ENCODE measurements around the gene ZNF502. TPM values are rescaled to one million over a fixed set of nuclear protein-coding genes. Genes with fewer than 3 reads are reported as not detected.
"Not testable (repeated sequence)": the region's sequence is repeated elsewhere in the genome, so short reads cannot be mapped to it uniquely, and the experiment has no call there.

The ZNF502 gene
- 1.0 and 2.1 TPM in 2 replicates for total RNA-seq (2014; rRNA removed; shearing (Covaris generic))

- DNase-seq (ENCODE audit: low spot score), result peak; percentile 82
Observed at GRCh38 chr3:44712455-44713075, at the start of gene ZNF502. Gene ZNF502 (plus strand): TSS chr3:44712660. CDS start chr3:44720262, 7,602 bp downstream.

- DNase-seq (ENCODE audit: low spot score), result no peak
Observed at GRCh38 chr3:44665173-44665572, 47.3 kb upstream of the ZNF502 start.

- DNase-seq (ENCODE audit: low spot score), result no peak
Observed at GRCh38 chr3:44666346-44666745, 46.1 kb upstream of the ZNF502 start.

- no peak for DNase-seq (ENCODE audit: low spot score)
Observed at GRCh38 chr3:44669760-44670159, 42.7 kb upstream of the ZNF502 start.

- DNase-seq (ENCODE audit: low spot score), result not testable (repeated sequence)
Observed at GRCh38 chr3:44673466-44673865, 39.0 kb upstream of the ZNF502 start.

GRCh38 chr3:44674211-44674610, 38.2 kb upstream of the ZNF502 start:
- DNase-seq (ENCODE audit: low spot score), result no peak

- DNase-seq (ENCODE audit: low spot score), result no peak
Observed at GRCh38 chr3:44678480-44679116, 33.9 kb upstream of the ZNF502 start.

GRCh38 chr3:44680921-44681455, 31.5 kb upstream of the ZNF502 start:
- no peak for DNase-seq (ENCODE audit: low spot score)

- no peak for DNase-seq (ENCODE audit: low spot score)
Observed at GRCh38 chr3:44682182-44682896, 30.1 kb upstream of the ZNF502 start.

- peak; percentile 58 for DNase-seq (ENCODE audit: low spot score)
Observed at GRCh38 chr3:44685128-44685800, 27.2 kb upstream of the ZNF502 start.

- no peak for DNase-seq (ENCODE audit: low spot score)
Observed at GRCh38 chr3:44687898-44688297, 24.6 kb upstream of the ZNF502 start.

GRCh38 chr3:44721231-44722102, 9.0 kb downstream of the ZNF502 start:
- no peak for DNase-seq (ENCODE audit: low spot score)

- DNase-seq (ENCODE audit: low spot score), result no peak
Observed at GRCh38 chr3:44722103-44722401, 9.6 kb downstream of the ZNF502 start.

GRCh38 chr3:44729384-44729910, 17.0 kb downstream of the ZNF502 start, which contains the start of gene ZNF501:
Gene ZNF501 (plus strand): TSS chr3:44729635. CDS start chr3:44734422, 4,787 bp downstream.
- DNase-seq (ENCODE audit: low spot score), result peak; percentile 78

GRCh38 chr3:44734646-44735168, 22.2 kb downstream of the ZNF502 start:
- DNase-seq (ENCODE audit: low spot score), result no peak

GRCh38 chr3:44761101-44761423, 48.6 kb downstream of the ZNF502 start:
- no peak for DNase-seq (ENCODE audit: low spot score)

- peak; percentile 89 for DNase-seq (ENCODE audit: low spot score)
Observed at GRCh38 chr3:44761424-44762169, 49.1 kb downstream of the ZNF502 start, which contains the start of the genes KIAA1143 and KIF15. Gene KIAA1143 (minus strand): TSS chr3:44761619. CDS start chr3:44761602, 17 bp downstream. Gene KIF15 (plus strand): TSS chr3:44761794. CDS start chr3:44761866, 72 bp downstream.

- DNase-seq (ENCODE audit: low spot score), result no peak
Observed at GRCh38 chr3:44762170-44762677, 49.8 kb downstream of the ZNF502 start.

- no peak for DNase-seq (ENCODE audit: low spot score)
Observed at GRCh38 chr3:44762690-44763089, 50.2 kb downstream of the ZNF502 start.

GRCh38 chr3:44764248-44764647, 51.8 kb downstream of the ZNF502 start:
- no peak for DNase-seq (ENCODE audit: low spot score)

Measured in H4 (cell line).